Prostate gland (tissue), 2 donors: ENCODE measurements around the gene RNU7-1.

ENCODE experiments used
- CTCF ChIP-seq, 4 experiments: fragments of 200-600 bp in 2 of 4; fragments of 450-650 bp in 2 of 4; sonication (generic) in 2 of 4; IDR thresholded peaks; 1 replicate in 3 of 4; 2 replicates in 1 of 4; pipeline ENCODE4 v1.5.1; 2016 to 2019; ENCODE audit warnings: antibody characterized with exemption in 4 of 4, mild to moderate bottlenecking in 2 of 4, moderate library complexity in 2 of 4
- POLR2A ChIP-seq: fragments of 450-650 bp; IDR thresholded peaks from one replicate; pipeline ENCODE4 v1.6.1; 2016; ENCODE audit warnings: antibody characterized with exemption, mild to moderate bottlenecking

GRCh38 chr12:6894321-6894720 is 49.3 kb upstream of the RNU7-1 start:
- TF ChIP-seq CTCF (IDR thresholded peaks at IDR 0.05) (no peak), POLR2A (no peak)
